SK-MEL-5 (cell line): ENCODE measurements around the gene MET. TPM values are rescaled to one million over a fixed set of nuclear protein-coding genes. Genes with fewer than 3 reads are reported as not detected.
"Not testable (repeated sequence)": the region's sequence is repeated elsewhere in the genome, so short reads cannot be mapped to it uniquely, and the experiment has no call there.

Experiments
- DNase-seq: peaks from one replicate; pipeline ENCODE4 v3.0.0-alpha.2; 2016; ENCODE audit warnings: low read depth, low spot score
- in situ Hi-C: cut with HindIII; loops from 2 replicates; pipeline ENCODE4 v1.10.0; 2016; ENCODE audit warnings: low sequenced_read_pairs, high pct_unique_total_duplicates, low pct_unique_long_range_greater_than_20kb
- total RNA-seq: library from RNA; depleted of rRNA; stranded (reverse); fragments of >200 nt; shearing (Covaris generic); gene quantifications from 2 replicates; pipeline ENCODE4 v1.2.3, GENCODE V29; 2014

Gene MET
- total RNA-seq, 1 experiment from 2014 or later, result 331 TPM

DNA sequence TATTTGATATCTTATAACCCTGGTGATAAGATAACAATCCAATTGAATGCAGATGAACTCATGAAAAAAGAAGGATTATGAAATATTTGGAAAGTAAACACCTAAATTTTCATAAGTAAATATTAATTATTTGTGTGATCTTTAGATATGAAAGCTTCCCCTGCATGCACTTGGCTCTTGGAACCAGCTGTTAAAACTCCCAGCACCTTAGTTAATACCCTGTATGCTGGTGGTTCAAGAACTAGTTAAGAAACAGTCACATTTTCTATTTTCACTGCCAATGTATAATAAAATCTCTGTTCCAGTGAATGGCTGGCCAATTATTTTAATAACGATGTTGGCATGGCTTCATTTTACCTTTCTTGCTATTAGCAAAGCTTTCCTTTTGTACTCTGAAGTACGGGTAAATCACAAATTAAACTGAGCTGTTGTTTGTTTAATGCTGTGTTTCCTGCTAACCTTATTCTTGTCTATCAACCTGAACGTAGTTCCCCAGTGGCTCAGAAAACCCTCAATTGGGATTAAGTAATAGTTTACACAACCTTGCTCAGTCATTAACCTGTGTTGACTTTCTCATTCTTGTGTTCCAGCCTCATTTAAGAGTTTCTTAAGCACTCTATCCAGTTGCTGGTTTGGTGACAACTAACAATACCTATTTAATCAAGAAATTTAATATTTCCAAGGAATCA is 38.9 kb downstream of the MET start:
- DNase-seq, result no peak
- in situ Hi-C loops, result no loop called here

DNA sequence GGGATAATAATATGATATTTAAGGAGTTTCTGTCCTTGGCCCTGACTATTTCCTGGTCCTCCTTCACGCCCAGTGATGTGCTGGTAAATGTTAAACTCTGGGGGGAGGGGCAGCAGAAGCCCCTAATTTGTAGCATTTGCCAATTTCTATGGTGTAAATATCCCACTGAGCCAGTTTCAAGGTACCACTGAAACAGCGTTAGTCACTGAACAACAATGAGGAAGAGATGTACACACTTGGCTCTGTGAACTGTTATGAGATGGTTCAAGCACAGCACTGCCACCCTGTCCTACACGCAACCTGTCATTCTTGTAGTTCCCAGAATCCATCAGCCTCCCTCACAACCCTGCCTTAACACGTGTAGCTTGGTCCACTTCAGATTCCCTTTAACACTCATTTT is 39.8 kb downstream of the MET start:
- no peak for DNase-seq
- in situ Hi-C loops, result no loop called here

DNA sequence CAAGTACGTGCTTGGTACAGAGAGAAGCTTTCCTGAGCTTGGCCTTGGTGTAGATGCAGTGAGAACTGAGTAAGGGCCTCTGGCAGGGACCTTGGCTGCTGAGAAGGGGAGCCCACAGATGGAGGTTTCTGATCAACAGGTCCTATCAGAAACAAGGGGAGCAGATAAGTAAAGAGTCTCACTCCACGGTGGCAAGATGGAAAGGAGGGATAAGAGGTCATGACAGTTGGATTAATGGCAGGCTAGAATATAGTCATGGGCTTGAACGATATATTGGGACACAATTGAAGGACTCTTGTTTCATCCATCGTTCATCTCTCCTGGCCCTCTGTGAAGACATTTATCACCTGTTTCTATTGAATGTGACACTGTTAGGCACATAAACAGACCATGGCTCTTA is 41.5 kb downstream of the MET start:
- in situ Hi-C loops, result no loop called here
- DNase-seq, result no peak

- no peak for DNase-seq
- in situ Hi-C loops, result no loop called here
These were observed 41.9 kb downstream of the MET start for GRCh38 chr7:116713918-116714317.

- peak; percentile 56 for DNase-seq
- in situ Hi-C loops, result no loop called here
These were observed 43.1 kb downstream of the MET start for GRCh38 chr7:116715077-116715476.

DNA sequence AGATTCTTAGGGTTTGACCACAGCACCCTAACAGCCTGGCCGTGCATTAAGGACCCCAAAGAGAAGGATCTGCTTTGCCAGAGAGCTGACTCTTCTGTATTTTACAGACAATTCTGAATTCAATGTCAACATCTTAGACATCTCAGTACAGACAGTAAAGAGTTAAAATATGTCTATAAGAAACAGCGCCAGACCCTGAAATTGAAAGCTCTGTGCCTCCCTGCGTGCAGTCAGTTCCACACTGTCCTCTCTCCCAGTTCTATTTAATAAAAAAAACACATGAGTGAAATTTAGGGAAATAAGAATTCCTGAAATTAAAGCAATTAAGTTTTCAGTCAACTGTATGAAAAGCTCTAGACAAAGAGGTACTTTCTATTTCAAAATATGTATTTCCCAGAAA is 45.1 kb downstream of the MET start:
- peak; percentile 46 for DNase-seq
- in situ Hi-C loops, result no loop called here

DNA sequence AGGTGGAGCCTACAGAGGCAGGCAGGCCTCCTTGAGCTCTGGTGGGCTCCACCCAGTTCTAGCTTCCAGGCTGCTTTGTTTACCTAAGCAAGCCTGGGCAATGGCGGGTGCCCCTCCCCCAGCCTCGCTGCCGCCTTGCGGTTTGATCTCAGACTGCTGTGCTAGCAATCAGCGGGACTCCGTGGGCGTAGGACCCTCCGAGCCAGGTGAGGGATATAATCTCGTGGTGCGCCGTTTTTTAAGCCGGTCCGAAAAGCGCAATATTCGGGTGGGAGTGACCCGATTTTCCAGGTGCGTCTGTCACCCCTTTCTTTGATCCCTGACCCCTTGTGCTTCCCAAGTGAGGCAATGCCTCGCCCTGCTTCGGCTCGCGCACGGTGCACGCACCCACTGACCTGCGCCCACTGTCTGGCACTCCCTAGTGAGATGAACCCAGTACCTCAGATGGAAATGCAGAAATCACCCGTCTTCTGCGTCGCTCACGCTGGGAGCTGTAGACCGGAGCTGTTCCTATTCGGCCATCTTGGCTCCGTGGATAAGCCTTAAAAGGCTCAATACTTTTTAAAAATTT is 52.0 kb downstream of the MET start:
- DNase-seq, result not testable (repeated sequence)

GRCh38 chr7:116724560-116725231 is 52.7 kb downstream of the MET start:
- in situ Hi-C loops, result no loop called here
- DNase-seq, result no peak

More for the DNA sequence above, 52.0 kb downstream of the MET start:
- in situ Hi-C loops, result not testable (repeated sequence)

GRCh38 chr7:116726149-116726548 is 54.2 kb downstream of the MET start:
- no peak for DNase-seq
- in situ Hi-C loops, result no loop called here

DNA sequence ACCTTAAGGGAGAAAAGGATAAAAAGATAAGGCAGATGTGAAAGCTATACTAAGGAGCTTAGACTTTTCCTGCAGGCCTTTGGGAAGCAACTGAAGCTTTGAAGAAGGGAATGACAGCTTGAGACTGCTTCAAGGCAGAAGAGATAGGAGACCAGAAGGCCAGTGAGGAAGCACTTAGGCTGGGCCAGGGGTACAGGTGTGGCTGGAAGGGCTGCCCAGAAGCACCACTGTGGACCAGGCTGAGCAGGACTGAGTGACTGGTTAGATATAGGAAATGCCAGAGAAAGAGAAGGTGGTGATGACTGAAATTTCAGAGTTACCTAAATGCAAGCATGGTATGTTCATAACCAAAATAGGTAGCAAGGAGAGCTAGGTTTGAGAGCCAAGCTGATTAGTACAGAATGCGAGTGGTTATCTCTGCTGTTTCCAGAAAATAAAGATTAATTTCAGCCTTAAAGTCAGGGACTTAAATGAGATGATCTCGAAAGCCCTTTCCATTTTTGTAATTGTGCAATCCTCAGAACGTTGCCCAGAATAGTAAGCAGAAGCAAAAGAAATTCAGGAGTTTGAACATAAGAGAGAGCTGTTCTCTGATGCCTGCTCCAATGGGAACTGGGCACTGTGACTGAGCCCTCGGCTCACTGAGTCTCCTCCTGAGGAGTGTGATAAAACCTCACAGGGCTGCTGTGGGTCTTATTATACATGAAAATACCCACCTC is 54.9 kb downstream of the MET start:
- in situ Hi-C loops, result no loop called here
- DNase-seq, result no peak

- DNase-seq, result no peak
- in situ Hi-C loops, result no loop called here
These were observed 55.5 kb downstream of the MET start for GRCh38 chr7:116727432-116728009.

- in situ Hi-C loops, result no loop called here
- no peak for DNase-seq
These were observed 56.4 kb downstream of the MET start for GRCh38 chr7:116728413-116728812.

DNA sequence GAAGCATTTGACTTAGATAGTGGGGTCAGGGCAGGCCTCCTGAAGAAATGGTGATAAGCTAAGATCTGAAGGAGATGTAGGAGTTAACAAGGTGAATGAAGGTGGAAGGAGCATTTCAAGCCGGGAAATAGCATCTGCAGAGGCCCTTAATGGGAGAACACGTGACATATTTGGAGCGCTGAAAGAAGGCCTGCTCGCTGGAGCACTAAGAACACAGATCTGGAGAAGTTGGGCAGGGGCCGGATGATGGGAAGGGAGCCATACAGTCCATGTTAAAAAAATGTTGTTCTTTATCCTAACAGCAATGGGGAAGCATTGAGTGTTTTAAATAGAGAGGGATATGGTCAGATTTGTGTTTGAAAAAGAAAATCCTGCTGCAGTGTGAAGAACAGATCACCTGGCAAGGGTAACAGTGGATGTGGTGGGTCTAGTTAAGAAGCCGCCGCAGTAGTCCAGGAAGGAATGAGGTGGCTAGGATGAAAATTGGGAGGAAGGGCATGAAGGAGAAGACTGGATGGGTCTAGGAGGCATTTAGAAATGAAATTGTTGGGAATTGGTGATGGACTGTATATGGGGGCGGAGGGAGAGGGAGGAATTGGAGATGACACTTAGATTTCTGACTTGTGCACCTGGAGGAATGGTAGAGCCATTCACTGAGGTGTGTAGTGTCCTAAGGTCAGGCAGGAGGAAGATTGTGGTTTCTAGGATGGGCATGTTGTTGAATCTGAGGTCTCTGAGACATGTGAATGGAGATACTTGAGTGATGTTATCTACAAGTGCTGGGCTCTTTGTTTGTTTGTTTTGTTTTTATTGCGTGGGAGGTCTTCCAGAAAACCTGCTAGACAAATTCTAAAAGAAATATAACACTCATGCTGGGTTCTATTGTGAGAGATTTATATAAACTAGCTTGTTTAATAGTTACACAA is 58.4 kb downstream of the MET start:
- DNase-seq, result no peak
- in situ Hi-C loops, result no loop called here

- no peak for DNase-seq
- in situ Hi-C loops, result no loop called here
These were observed 59.0 kb downstream of the MET start for GRCh38 chr7:116731023-116731395.

- in situ Hi-C loops, result no loop called here
These were observed 59.7 kb downstream of the MET start for GRCh38 chr7:116731445-116732335.

More at GRCh38 chr7:116731445-116732335, 59.7 kb downstream of the MET start:
- peak; percentile 39 for DNase-seq
